ENCODE results near the gene CCDC39. TPM values are rescaled to one million over a fixed set of nuclear protein-coding genes. Genes with fewer than 3 reads are reported as not detected.
A peak's percentile ranks its signal among the peaks of the same experiment; 100 is the strongest.

The CCDC39 gene
- total and polyA plus RNA-seq, 2 of the 13 experiments (the other 11 are each of a cell fraction or from before 2014, with no cell fraction given), result not detected

GRCh38 chr3:180601688-180602666 is 77.3 kb downstream of the CCDC39 start, which contains the start of gene TTC14 (continued):
- TF ChIP-seq SOX5 (CRISPR knock-in tag; IDR thresholded peaks at IDR 0.05; ENCODE audit: borderline replicate concordance) (0 out of 2 replicates have a peak, but pooled peaks have one; percentile 28), ZNF598 (CRISPR knock-in tag; IDR thresholded peaks at IDR 0.05; ENCODE audit: borderline replicate concordance) (peak; percentile 6; the same call in 1 of the 2 replicates), ZFP36L1 (CRISPR knock-in tag; IDR thresholded peaks at IDR 0.05) (no peak), ZNF142 (CRISPR knock-in tag; IDR thresholded peaks at IDR 0.05) (peak; percentile 29; the same call in 1 of the 2 replicates), ZNF652 (CRISPR knock-in tag; IDR thresholded peaks at IDR 0.05; ENCODE audit: borderline replicate concordance, low read depth) (no peak), ZNF772 (CRISPR knock-in tag; IDR thresholded peaks at IDR 0.05) (peak; percentile 81), PHF21A (CRISPR knock-in tag; IDR thresholded peaks at IDR 0.05) (peak; percentile 76; the same call in 1 of the 2 replicates), ZFP37 (CRISPR knock-in tag; IDR thresholded peaks at IDR 0.05; ENCODE audit: borderline replicate concordance) (no peak), ZKSCAN1 (IDR thresholded peaks at IDR 0.05; ENCODE audit: low read length) (peak; percentile 49; the same call in 1 of the 2 replicates), ZNF10 (CRISPR knock-in tag; IDR thresholded peaks at IDR 0.05; ENCODE audit: borderline replicate concordance, low read depth) (no peak), TARDBP (CRISPR knock-in tag; IDR thresholded peaks at IDR 0.05) (peak; percentile 84), ZNF484 (CRISPR knock-in tag; IDR thresholded peaks at IDR 0.05; ENCODE audit: borderline replicate concordance, low read depth) (no peak), ZNF678 (CRISPR knock-in tag; IDR thresholded peaks at IDR 0.05) (no peak), NFE2L2 (IDR thresholded peaks at IDR 0.05; ENCODE audit: low read length) (no peak), DNMT1 (CRISPR knock-in tag; IDR thresholded peaks at IDR 0.05) (no peak), HBP1 (CRISPR knock-in tag; IDR thresholded peaks at IDR 0.05; ENCODE audit: low read depth) (no peak), CEBPZ (IDR thresholded peaks at IDR 0.05; ENCODE audit: low read length) (no peak)

All from HepG2 (cell line).